Measurements from ENCODE around the gene FCHSD2. TPM values are rescaled to one million over a fixed set of nuclear protein-coding genes. Genes with fewer than 3 reads are reported as not detected.
"Not testable (repeated sequence)": the region's sequence is repeated elsewhere in the genome, so short reads cannot be mapped to it uniquely, and the experiment has no call there.

The FCHSD2 gene
- total RNA-seq, 2 experiments from 2014 or later, result 40.8 to 41.7 TPM

DNA sequence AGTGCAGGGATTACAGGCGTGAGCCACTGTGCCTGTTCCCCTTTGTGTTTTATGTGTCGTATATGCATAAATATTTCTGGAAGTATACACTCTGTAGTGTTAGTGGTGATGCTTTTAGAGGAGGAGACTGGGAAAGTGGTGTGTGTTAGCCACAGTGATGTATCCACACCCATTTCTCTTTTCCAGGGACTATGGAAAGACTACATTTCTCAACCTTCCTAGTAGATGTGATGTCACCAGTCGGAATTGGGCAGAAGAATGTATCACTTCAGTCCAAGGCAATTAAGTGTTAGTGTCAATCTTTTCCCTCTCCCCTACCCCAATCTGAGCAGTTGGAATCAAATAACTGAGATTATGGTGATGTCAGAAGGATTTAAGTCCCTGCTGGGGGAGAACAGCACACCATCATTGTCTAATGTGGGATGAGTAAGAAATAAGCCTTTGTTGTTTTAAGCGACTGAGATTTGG is 333.8 kb downstream of the FCHSD2 start:
- H3K27me3 Mint-ChIP-seq, result no peaks in the 10 kb centered on the region
- H3K27ac Mint-ChIP-seq, result no peak overlapping the region
- H3K4me3 Mint-ChIP-seq, result no peak overlapping the region
- no peak for DNase-seq
- peaks cover 33% of the 10 kb centered on the region for H3K4me1 Mint-ChIP-seq
- POLR2A ChIA-PET, result interaction anchor here (0.8 kb wide), 1 partner anchor 162 kb away, joined by 3 read pairs; no protein-coding TSS in a partner anchor
- H3K36me3 Mint-ChIP-seq (ENCODE audit: low read depth), result peaks cover 40% of the 10 kb centered on the region
- CTCF ChIA-PET, result interaction anchor here (0.9 kb wide), 1 partner anchor 15 kb away, joined by 3 read pairs; the partner anchor contains the start of gene STARD10
- no peaks in the 10 kb centered on the region for H3K9me3 Mint-ChIP-seq

DNA sequence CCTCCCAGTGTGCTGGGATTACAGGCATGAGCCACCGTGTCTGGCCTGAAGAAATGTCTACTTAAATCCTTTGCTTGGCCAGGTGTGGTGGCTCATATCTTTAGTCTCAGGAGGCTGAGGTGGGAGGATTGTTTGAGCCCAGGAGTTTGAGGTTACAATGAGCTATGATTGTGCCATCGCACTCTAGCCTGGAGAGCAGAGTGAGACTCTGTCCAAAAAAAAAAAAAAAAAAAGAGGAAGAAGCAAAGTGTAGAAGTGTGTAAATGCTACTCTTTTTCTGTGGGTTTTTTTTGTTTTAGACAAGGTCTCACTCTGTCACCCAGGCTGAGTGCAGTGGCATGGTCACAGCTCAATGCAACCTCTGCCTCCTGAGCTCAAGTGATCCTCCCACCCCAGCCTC is 334.3 kb downstream of the FCHSD2 start:
- ChIA-PET POLR2A (interaction anchor here (1.2 kb wide), 1 partner anchor 14 kb away, joined by 3 read pairs; the partner anchor contains the start of gene STARD10), CTCF (interaction anchor here (0.9 to 1.1 kb wide), 2 partner anchors 14 to 83 kb away, joined by 3 to 5 read pairs; partner anchors contain the start of gene STARD10)
- H3K9me3 Mint-ChIP-seq, result no peaks in the 10 kb centered on the region
- H3K4me1 Mint-ChIP-seq, result peaks cover 30% of the 10 kb centered on the region
- H3K36me3 Mint-ChIP-seq (ENCODE audit: low read depth), result peaks cover 37% of the 10 kb centered on the region
- H3K27me3 Mint-ChIP-seq, result no peaks in the 10 kb centered on the region
- H3K27ac Mint-ChIP-seq, result no peak overlapping the region
- H3K4me3 Mint-ChIP-seq, result no peak overlapping the region
- DNase-seq, result no peak

GRCh38 chr11:72807021-72807693 is 335.0 kb downstream of the FCHSD2 start:
- no peak for DNase-seq
- no peak overlapping the region for H3K27ac Mint-ChIP-seq
- peaks cover 37% of the 10 kb centered on the region for H3K36me3 Mint-ChIP-seq (ENCODE audit: low read depth)
- no peaks in the 10 kb centered on the region for H3K9me3 Mint-ChIP-seq
- POLR2A ChIA-PET, result interaction anchor here (1.2 kb wide), 1 partner anchor 13 kb away, joined by 3 read pairs; the partner anchor contains the start of gene STARD10
- H3K4me1 Mint-ChIP-seq, result peaks cover 26% of the 10 kb centered on the region
- CTCF ChIA-PET, result interaction anchor here (0.9 to 1.1 kb wide), 2 partner anchors 14 to 82 kb away, joined by 3 to 5 read pairs; partner anchors contain the start of gene STARD10
- H3K4me3 Mint-ChIP-seq, result no peak overlapping the region
- H3K27me3 Mint-ChIP-seq, result no peaks in the 10 kb centered on the region

DNA sequence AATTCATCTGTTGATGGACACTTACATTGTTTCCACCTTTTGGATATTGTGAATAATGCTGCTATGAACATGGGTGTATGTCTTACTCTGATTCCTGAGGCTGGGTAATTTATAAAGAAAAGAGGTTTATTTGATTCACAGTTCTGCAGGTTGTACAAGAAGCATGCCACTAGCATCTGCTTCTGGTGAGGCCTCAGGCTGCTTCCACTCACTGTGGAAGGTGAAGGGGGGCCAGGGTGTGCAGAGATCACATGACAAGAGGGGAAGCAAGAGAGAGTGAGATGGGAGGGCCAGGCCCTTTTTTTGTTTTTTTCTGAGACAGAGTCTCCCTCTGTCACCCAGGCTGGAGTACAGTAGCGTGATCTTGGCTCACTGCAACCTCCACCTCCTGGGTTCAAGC is 335.7 kb downstream of the FCHSD2 start:
- H3K27ac Mint-ChIP-seq, CTCF ChIA-PET: not testable (repeated sequence)

GRCh38 chr11:72805216-72805615 is 336.9 kb downstream of the FCHSD2 start:
- Mint-ChIP-seq H3K27me3 (no peaks in the 10 kb centered on the region), H3K4me3 (no peak overlapping the region), H3K4me1 (peaks cover 11% of the 10 kb centered on the region), H3K36me3 (ENCODE audit: low read depth) (peaks cover 23% of the 10 kb centered on the region), H3K9me3 (no peaks in the 10 kb centered on the region), H3K27ac (no peak overlapping the region)
- POLR2A ChIA-PET, result no interaction called here
- CTCF ChIA-PET, result no interaction called here
- no peak for DNase-seq

More for the DNA sequence above, 335.7 kb downstream of the FCHSD2 start:
- H3K4me3 Mint-ChIP-seq, H3K9me3 Mint-ChIP-seq, H3K27me3 Mint-ChIP-seq, POLR2A ChIA-PET, DNase-seq: not testable (repeated sequence)
- peaks cover 18% of the 10 kb centered on the region for H3K4me1 Mint-ChIP-seq
- H3K36me3 Mint-ChIP-seq (ENCODE audit: low read depth), result peaks cover 31% of the 10 kb centered on the region

DNA sequence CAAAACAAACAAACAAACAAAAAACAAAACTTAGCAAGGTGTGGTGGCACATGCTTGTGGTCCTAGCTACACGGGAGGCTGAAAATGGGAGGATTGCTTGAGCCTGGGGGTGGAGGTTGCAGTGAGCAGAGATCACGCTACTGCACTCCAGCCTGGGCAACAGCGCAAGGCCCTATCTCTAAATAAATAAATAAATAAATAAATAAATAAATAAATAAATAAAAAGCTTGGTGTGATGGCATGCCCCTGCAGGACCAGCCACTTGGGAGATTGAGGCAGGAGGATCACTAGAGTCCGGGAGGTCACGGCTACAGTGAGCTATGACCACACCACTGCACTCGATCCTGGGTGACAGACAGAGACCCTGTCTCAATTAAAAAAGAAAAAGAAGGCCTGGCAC is 339.3 kb downstream of the FCHSD2 start:
- no peaks in the 10 kb centered on the region for H3K27me3 Mint-ChIP-seq
- H3K36me3 Mint-ChIP-seq (ENCODE audit: low read depth), result peaks cover 8% of the 10 kb centered on the region
- no peak overlapping the region for H3K27ac Mint-ChIP-seq
- H3K4me3 Mint-ChIP-seq, result no peak overlapping the region
- ChIA-PET POLR2A (interaction anchor here (1.0 to 1.4 kb wide), 3 partner anchors 12 to 21 kb away, joined by 3 to 6 read pairs (median 3); partner anchors contain the start of gene ATG16L2), CTCF (interaction anchor here (0.8 to 1.6 kb wide), 2 partner anchors 9 to 78 kb away, joined by 4 to 5 read pairs; partner anchors contain the start of gene STARD10)
- DNase-seq, result no peak
- H3K9me3 Mint-ChIP-seq, result no peaks in the 10 kb centered on the region
- peaks cover 4% of the 10 kb centered on the region for H3K4me1 Mint-ChIP-seq

- Mint-ChIP-seq H3K9me3 (no peaks in the 10 kb centered on the region), H3K27ac (no peak overlapping the region), H3K4me3 (no peak overlapping the region), H3K27me3 (no peaks in the 10 kb centered on the region), H3K36me3 (ENCODE audit: low read depth) (peaks cover 4% of the 10 kb centered on the region), H3K4me1 (peaks cover 5% of the 10 kb centered on the region)
- no peak for DNase-seq
- POLR2A ChIA-PET, result interaction anchor here (1.1 kb wide), 1 partner anchor 75 kb away, joined by 3 read pairs; no protein-coding TSS in a partner anchor
- CTCF ChIA-PET, result no interaction called here
Measured at GRCh38 chr11:72799441-72799840, 342.7 kb downstream of the FCHSD2 start.

GRCh38 chr11:72798361-72798760 is 343.8 kb downstream of the FCHSD2 start:
- H3K27me3 Mint-ChIP-seq, result no peaks in the 10 kb centered on the region
- H3K36me3 Mint-ChIP-seq (ENCODE audit: low read depth), result peaks cover 4% of the 10 kb centered on the region
- no peaks in the 10 kb centered on the region for H3K9me3 Mint-ChIP-seq
- no peak for DNase-seq
- POLR2A ChIA-PET, result interaction anchor here (0.8 to 1.3 kb wide), 4 partner anchors 12 to 73 kb away, joined by 4 to 5 read pairs (median 4); no protein-coding TSS in a partner anchor
- CTCF ChIA-PET, result interaction anchor here (0.6 kb wide), 1 partner anchor 12 kb away, joined by 9 read pairs; no protein-coding TSS in a partner anchor
- peaks cover 11% of the 10 kb centered on the region for H3K4me1 Mint-ChIP-seq
- H3K4me3 Mint-ChIP-seq, result no peak overlapping the region
- no peak overlapping the region for H3K27ac Mint-ChIP-seq

GRCh38 chr11:72793425-72794367 is 348.4 kb downstream of the FCHSD2 start, which contains the start of gene STARD10:
Gene STARD10 (minus strand): TSS chr11:72794047. CDS start chr11:72781181, 12,866 bp downstream.
- POLR2A ChIA-PET, result interaction anchor here (0.8 to 3.9 kb wide), 17 partner anchors 11 to 349 kb away, joined by 3 to 54 read pairs (median 4); partner anchors contain the start of genes ATG16L2 and FCHSD2
- peak within 1 kb of the TSS; percentile 96 for H3K27ac Mint-ChIP-seq
- no peaks in the 10 kb centered on the region for H3K9me3 Mint-ChIP-seq
- CTCF ChIA-PET, result interaction anchor here (0.6 to 4.3 kb wide), 35 partner anchors 9 to 388 kb away, joined by 3 to 70 read pairs (median 3); partner anchors contain the start of genes ATG16L2, CLPB and FCHSD2
- H3K36me3 Mint-ChIP-seq (ENCODE audit: low read depth), result no peaks in the 10 kb centered on the region
- no peaks in the 10 kb centered on the region for H3K27me3 Mint-ChIP-seq
- peak; percentile 95 for DNase-seq
- peaks cover 23% of the 10 kb centered on the region for H3K4me1 Mint-ChIP-seq
- H3K4me3 Mint-ChIP-seq, result peak within 1 kb of the TSS; percentile 93

- CTCF ChIA-PET, result interaction anchor here (0.6 to 4.3 kb wide), 17 partner anchors 15 to 385 kb away, joined by 3 to 70 read pairs (median 3); partner anchors contain the start of genes ATG16L2 and FCHSD2
- H3K9me3 Mint-ChIP-seq, result no peaks in the 10 kb centered on the region
- no peaks in the 10 kb centered on the region for H3K27me3 Mint-ChIP-seq
- H3K4me1 Mint-ChIP-seq, result peaks cover 25% of the 10 kb centered on the region
- peak overlapping the region; percentile 93 for H3K4me3 Mint-ChIP-seq
- H3K27ac Mint-ChIP-seq, result peak overlapping the region; percentile 96
- no peak for DNase-seq
- POLR2A ChIA-PET, result interaction anchor here (1.0 to 3.9 kb wide), 6 partner anchors 11 to 350 kb away, joined by 3 to 54 read pairs (median 6); partner anchors contain the start of genes ATG16L2 and FCHSD2
- no peaks in the 10 kb centered on the region for H3K36me3 Mint-ChIP-seq (ENCODE audit: low read depth)
Measured at GRCh38 chr11:72793076-72793424, 349.1 kb downstream of the FCHSD2 start.

- H3K4me1 Mint-ChIP-seq, result peaks cover 29% of the 10 kb centered on the region
- no peak overlapping the region for H3K4me3 Mint-ChIP-seq
- POLR2A ChIA-PET, result interaction anchor here (1.0 to 3.9 kb wide), 6 partner anchors 10 to 350 kb away, joined by 3 to 54 read pairs (median 6); partner anchors contain the start of genes ATG16L2 and FCHSD2
- H3K27ac Mint-ChIP-seq, result peak overlapping the region; percentile 96
- no peaks in the 10 kb centered on the region for H3K27me3 Mint-ChIP-seq
- DNase-seq, result no peak
- H3K9me3 Mint-ChIP-seq, result no peaks in the 10 kb centered on the region
- no peaks in the 10 kb centered on the region for H3K36me3 Mint-ChIP-seq (ENCODE audit: low read depth)
- CTCF ChIA-PET, result interaction anchor here (0.6 to 4.3 kb wide), 15 partner anchors 19 to 385 kb away, joined by 3 to 70 read pairs (median 3); partner anchors contain the start of genes ATG16L2 and FCHSD2
Measured at GRCh38 chr11:72792437-72793021, 349.6 kb downstream of the FCHSD2 start.

DNA sequence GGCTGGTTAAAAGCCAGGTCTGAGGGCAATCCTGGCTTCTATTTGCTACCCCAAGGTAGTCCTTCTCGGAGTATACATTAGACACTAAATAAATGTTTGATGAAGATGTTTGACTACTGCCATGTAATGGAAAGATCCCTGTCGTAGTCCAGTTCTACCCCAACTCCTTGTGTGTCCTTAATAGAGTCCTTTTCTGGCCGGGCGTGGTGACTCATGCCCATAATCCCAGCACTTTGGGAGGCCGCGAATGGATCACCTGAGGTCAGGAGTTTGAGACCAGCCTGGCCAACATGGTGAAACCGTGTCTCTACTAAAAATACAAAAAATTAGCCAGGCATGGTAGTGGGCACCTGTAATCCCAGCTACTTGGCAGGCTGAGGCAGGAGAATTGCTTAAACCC is 350.9 kb downstream of the FCHSD2 start:
- H3K36me3 Mint-ChIP-seq (ENCODE audit: low read depth); H3K27ac Mint-ChIP-seq; CTCF ChIA-PET; H3K27me3 Mint-ChIP-seq; DNase-seq; H3K4me3 Mint-ChIP-seq; H3K9me3 Mint-ChIP-seq: not testable (repeated sequence)
- POLR2A ChIA-PET, result interaction anchor here (1.0 kb wide), 1 partner anchor 22 kb away, joined by 3 read pairs; no protein-coding TSS in a partner anchor
- peaks cover 29% of the 10 kb centered on the region for H3K4me1 Mint-ChIP-seq
